GM12875 (cell line): ENCODE results near the gene PTPRU.

ENCODE experiments used
- H3K4me3 ChIP-seq: one replicate; pipeline ENCODE4 v1.5.1; 2011; ENCODE audit warnings: low read depth, low read length, control low read depth
- TF ChIP-seq, protein P1 (sequence below): IDR thresholded peaks from 2 replicates; pipeline ENCODE4 v1.5.1; 2011; ENCODE audit warnings: low read depth, mild to moderate bottlenecking, control low read depth, inconsistent platforms, low read length, moderate library complexity, borderline replicate concordance; ENCODE audit not compliant: insufficient read depth

PTPRU gene

GRCh38 chr1:29355375-29355774, 119.1 kb downstream of the PTPRU start:
- no peak overlapping the region for H3K4me3 ChIP-seq
- TF ChIP-seq, protein P1, sequence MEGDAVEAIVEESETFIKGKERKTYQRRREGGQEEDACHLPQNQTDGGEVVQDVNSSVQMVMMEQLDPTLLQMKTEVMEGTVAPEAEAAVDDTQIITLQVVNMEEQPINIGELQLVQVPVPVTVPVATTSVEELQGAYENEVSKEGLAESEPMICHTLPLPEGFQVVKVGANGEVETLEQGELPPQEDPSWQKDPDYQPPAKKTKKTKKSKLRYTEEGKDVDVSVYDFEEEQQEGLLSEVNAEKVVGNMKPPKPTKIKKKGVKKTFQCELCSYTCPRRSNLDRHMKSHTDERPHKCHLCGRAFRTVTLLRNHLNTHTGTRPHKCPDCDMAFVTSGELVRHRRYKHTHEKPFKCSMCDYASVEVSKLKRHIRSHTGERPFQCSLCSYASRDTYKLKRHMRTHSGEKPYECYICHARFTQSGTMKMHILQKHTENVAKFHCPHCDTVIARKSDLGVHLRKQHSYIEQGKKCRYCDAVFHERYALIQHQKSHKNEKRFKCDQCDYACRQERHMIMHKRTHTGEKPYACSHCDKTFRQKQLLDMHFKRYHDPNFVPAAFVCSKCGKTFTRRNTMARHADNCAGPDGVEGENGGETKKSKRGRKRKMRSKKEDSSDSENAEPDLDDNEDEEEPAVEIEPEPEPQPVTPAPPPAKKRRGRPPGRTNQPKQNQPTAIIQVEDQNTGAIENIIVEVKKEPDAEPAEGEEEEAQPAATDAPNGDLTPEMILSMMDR: no peak

- TF ChIP-seq, protein P1: no peak
- H3K4me3 ChIP-seq: no peak overlapping the region
Observed at GRCh38 chr1:29356663-29357062, 120.3 kb downstream of the PTPRU start.

GRCh38 chr1:29357452-29357851, 121.1 kb downstream of the PTPRU start:
- TF ChIP-seq, protein P1: no peak
- no peak overlapping the region for H3K4me3 ChIP-seq

GRCh38 chr1:29358183-29358582, 121.9 kb downstream of the PTPRU start:
- TF ChIP-seq, protein P1: no peak
- no peak overlapping the region for H3K4me3 ChIP-seq

- TF ChIP-seq, protein P1: no peak
- no peak overlapping the region for H3K4me3 ChIP-seq
Observed at GRCh38 chr1:29360768-29361167, 124.4 kb downstream of the PTPRU start.

DNA sequence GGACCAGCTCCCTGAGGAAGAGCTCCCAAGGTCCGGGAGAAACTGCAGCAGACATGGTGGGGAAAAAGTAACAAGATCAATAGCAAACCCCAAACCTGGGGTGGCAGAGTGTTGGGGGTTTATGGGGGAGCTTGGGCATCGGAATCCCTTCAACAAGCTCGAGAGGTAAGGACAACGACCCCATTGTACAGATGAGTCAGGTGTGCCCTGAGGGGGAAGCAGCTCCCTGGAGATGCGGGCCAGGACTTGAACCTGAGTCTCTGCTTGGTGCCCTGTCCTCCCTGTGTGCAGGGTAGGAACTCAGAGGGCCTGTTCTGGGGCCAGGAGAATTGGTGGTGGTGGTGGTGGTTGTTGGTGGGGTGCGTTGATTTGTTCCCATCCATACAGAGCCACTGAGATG, 125.4 kb downstream of the PTPRU start:
- TF ChIP-seq, protein P1: no peak
- no peak overlapping the region for H3K4me3 ChIP-seq

DNA sequence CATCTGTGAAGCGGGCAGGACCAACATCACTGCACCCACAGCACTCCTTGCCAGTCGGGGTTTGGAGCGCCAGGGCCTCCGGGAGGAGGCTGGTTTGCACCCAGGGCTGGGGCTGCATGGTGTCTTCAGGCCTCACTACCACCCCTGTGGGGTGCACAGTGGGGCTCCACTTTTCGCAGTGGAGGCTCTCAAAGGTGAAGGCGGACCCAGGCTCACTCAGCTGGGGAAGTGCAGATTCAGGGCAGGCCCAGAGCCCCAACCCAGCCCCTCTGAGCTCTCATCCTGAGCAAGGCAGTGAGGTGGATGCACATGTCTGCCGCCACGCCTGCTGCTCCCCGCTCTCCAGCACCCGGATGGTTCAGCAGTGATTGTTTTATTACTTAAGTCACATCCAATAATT, 125.8 kb downstream of the PTPRU start:
- TF ChIP-seq, protein P1: no peak

More for the DNA sequence above, 125.8 kb downstream of the PTPRU start:
- H3K4me3 ChIP-seq: no peak overlapping the region
